H1 (cell line): ENCODE measurements around the gene SKAP1. TPM values are rescaled to one million over a fixed set of nuclear protein-coding genes. Genes with fewer than 3 reads are reported as not detected.

Experiments used
- CHD7 ChIP-seq: fragments of 300-600 bp; sonication (generic); IDR thresholded peaks from 2 replicates; pipeline ENCODE4 v1.7.1; 2012; ENCODE audit warnings: low read length, moderate library complexity, mild to moderate bottlenecking, inconsistent platforms; ENCODE audit not compliant: insufficient replicate concordance
- SP4 ChIP-seq: IDR thresholded peaks from 2 replicates; pipeline ENCODE4 v1.6.1; 2012; ENCODE audit warnings: low read length, inconsistent platforms
- polyA plus RNA-seq, 7 experiments: library from polyadenylated mRNA; depleted of rRNA in 3 of 7; stranded (reverse) in 5 of 7; unstranded in 2 of 7; fragments of >200 nt in 5 of 7; fragments of 200-250 nt in 2 of 7; gene quantifications; 1 replicate in 5 of 7; 2 replicates in 1 of 7; 4 replicates in 1 of 7; pipeline versions ENCODE4 v1.2.1 to v1.2.3, GENCODE V29; 2011 to 2013; ENCODE audit warnings: missing spikeins in 2 of 7, mixed read lengths in 2 of 7
- total RNA-seq: library from RNA; stranded (reverse); fragmentation: NEBNext Ultra II Directional; extraction: Animal tissue kit (Norgen Biotek cat#: 25700); gene quantifications from 2 replicates; pipeline ENCODE4 v1.2.1, GENCODE V29; 2021

The SKAP1 gene
- total and polyA plus RNA-seq, 2 of the 8 experiments (the other 6 are each of a cell fraction or from before 2014, with no cell fraction given): not detected

DNA sequence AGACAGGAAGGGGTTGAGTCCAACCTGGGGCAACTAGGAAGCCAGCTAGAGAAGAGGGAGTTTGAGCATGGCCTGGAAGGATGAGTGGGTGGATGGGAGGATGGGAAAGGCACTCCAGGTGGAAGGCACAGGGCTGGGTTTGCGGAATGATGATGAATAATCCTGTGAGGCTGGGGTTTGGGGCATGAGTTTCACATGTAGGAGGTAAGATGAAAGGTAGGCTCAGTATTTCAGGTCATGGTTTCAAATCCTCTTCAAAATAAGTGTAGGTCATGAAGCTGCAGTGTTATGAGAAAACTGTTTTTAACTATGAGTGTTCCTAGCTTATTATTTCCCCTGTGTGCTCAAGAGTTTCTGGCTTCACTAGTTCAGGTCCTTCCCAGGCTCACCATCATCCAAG lies 130.3 kb downstream of the SKAP1 start (continued):
- TF ChIP-seq CHD7 (no peak), SP4 (no peak)
